Measurements from ENCODE around the gene B4GALT2.
A peak's percentile ranks its signal among the peaks of the same experiment; 100 is the strongest.

Gene B4GALT2

GRCh38 chr1:43985984-43986595 is 7.1 kb downstream of the B4GALT2 start:
- DNase-seq = no peak

DNA sequence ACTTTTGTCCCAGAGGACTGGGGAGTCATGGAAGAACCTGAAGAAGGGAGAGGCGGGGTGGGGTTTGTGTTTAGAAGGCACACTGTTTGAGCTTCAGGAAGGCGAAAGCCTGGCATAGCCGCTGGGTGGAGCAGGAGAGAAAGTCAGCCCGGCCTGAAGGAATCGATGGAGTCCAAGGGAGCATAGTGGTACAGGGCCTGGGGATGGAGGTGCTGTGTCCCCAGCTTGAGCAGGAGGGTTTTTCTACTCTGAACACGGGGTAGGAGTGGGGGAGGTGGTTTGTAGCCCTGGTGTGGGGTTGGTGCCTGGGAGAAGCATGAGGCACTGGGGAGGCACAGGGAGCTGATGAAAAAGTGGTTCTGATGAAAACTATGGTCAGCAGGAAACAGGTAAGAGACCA is 7.7 kb downstream of the B4GALT2 start:
- no peak for DNase-seq

DNA sequence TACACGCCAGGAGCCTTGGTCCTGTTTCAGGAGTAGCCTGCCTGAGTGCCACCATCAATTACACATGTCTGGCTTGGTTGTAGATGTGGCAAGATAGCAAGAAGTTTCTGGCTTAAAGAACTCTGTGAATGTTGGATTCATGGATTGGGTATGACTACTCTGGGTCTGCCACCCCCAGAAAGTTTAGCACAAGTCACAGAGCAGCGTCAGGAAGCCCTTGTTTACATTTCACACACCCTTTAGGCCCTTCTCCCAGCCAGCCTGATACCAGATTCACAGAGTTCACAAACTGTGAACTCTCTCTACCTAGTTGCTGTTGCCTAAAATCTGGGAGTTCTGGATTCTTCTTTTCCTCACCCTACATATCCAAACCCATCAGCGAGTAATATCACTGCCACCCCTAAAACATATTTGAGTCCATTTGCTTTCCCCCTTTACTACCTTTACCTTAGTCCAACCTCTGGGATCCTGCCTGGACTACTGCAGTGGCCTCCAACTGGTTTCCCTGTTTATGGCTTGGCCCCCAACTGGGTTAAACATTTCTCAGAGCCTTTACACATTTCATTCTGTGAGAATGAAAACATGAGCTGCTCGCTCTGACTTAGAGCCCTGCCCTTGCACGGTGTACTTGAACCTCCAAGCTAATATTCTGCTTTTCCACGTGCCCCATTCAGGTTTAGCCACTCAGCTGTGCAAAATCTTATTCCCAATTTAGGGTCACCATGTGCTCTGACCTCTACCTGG is 8.3 kb downstream of the B4GALT2 start:
- DNase-seq = no peak

GRCh38 chr1:43990271-43991199 is 11.5 kb downstream of the B4GALT2 start:
- DNase-seq = no peak

GRCh38 chr1:43991200-43991475 is 12.1 kb downstream of the B4GALT2 start:
- no peak for DNase-seq

GRCh38 chr1:43991476-43992231 is 12.6 kb downstream of the B4GALT2 start, which contains the start of gene CCDC24:
CCDC24 (plus strand) TSS chr1:43991599; CDS start chr1:43991879, 280 bp downstream.
- DNase-seq = peak; percentile 79

GRCh38 chr1:43992232-43992995 is 13.4 kb downstream of the B4GALT2 start:
- no peak for DNase-seq

DNA sequence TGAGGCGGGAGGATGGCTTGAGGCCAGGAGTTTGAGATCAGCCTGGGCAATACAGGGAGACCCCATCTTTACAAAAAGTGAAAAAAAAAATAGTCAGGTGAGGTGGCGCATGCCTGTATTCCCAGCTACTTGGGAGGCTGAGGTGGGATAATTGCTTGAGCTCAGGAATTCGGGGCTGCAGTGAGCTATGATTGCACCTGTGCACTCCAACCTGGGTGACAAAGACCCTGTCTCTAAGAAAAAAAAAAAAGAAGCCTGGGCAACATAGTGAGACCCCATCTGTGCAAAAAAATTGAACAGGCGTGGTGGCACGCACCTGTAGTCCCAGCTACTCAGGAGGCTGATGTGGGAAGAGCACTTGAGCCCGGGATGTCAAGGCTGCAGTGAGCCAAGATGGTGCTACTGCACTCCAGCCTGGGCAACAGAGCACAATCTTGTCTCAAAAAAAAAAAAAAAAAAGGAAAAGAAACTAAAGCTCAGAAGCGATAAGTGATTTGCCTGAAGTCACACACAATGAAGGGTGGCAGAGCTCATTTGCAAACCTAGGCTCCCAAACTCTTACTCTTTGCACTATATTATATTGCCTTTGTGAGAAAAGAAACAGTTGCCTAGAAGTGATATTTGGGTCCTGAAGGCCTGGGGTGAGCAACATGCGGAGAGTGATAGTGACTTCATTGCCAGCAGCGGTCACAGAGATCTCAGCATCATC is 14.3 kb downstream of the B4GALT2 start:
- no peak for DNase-seq

GRCh38 chr1:43994071-43994470 is 15.1 kb downstream of the B4GALT2 start:
- DNase-seq = no peak

GRCh38 chr1:43994794-43995790 is 16.1 kb downstream of the B4GALT2 start:
- peak; percentile 13 for DNase-seq

DNA sequence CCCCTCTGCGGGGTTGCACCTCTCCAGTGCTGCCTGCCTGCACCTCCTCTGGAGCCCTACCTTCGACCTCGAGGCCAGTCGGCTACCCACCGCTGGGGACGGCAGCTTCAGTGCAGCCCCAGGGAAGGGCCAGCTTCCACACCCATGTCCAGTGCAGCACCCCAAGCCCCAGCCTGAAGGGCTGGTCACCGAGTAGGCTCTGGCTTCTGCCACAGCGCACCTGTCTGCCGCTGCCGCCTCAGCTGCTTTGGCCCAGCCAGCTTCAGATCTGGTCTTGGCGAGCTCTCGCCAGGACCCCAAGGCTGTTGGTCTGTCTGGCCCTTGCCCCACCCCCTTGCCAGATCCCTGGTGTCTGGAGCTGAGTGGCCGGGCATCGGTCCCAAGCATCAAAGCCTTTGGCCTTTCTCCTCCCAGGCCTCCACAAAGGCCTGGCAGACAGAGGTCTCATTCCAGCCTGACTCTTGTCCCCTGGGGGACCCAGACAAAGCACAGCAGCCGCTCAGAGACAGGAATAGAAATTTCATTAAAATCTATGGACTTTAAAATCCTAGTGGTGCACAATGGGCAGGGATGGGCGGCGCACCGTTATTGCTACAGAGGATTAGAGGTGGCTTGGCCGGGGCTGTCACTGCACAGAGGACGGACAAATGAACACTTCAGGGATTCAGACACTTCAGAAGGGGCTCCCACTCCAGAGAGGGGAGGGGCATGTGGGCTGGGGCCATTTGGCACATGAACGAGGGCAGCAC is 17.1 kb downstream of the B4GALT2 start:
- DNase-seq = no peak

- DNase-seq = no peak
These were observed 17.7 kb downstream of the B4GALT2 start for GRCh38 chr1:43996733-43997115.

DNA sequence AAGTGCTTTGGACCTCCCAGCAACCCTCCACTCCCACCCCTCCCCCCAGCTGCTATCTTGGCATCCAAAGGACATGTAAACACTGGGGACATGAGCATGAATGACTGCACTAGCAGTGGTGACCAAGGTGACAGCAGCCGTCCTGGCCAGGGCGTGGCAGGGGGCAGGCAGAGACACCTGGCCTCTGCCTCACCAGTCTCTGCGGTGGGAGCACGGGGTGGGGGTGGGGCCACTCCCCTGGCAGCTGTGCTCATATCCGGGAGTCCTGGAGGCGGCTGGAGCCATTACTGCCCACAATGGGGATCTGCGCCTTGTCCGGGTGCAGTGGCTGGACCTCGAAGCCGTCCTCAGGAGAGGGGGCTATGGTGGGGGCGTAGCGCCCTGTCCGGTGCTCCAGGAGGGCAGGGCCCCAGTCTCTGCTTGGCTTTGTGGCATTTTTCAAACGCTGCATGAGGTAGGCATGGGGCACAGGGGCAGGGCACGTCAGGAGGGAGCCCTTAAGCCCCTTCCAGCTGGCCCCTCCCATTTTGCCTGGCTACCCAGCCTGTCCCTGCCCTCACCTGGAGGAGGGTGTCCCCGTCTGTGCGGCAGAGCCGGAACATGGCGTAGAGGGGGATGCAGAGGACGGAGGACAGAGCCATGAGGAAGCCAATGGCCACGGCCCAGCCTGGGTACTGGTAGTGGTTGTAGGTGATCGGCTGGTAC is 18.4 kb downstream of the B4GALT2 start:
- DNase-seq = no peak

- DNase-seq = no peak
These were observed 19.0 kb downstream of the B4GALT2 start for GRCh38 chr1:43998000-43998378.

GRCh38 chr1:43999455-43999854 is 20.4 kb downstream of the B4GALT2 start:
- no peak for DNase-seq

DNA sequence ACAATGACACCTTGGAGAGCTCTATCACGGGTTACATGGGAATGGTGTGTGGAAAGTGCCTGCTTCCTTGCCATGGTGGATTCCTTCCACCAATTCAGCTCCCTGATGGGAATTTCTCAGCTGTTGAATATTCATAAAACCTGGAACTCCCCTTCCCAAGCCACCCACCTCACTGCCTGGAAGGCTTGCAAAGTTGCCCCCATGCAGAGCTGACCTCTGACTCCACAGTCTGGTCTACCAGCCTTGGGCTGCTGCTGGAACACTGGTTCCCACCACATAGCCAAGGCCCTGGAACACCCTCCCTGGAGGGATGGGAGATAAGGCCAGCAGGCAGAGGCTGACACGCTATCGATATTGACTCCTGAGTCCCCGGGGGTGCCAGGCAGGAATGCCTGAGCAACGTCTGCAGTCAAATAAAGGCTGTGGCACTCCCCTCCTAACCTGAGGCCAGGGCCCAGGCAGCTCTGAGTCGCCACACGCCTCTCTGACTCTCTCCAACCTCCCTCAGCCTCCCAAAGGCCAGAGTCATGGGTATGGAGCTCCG is 21.2 kb downstream of the B4GALT2 start:
- no peak for DNase-seq

DNA sequence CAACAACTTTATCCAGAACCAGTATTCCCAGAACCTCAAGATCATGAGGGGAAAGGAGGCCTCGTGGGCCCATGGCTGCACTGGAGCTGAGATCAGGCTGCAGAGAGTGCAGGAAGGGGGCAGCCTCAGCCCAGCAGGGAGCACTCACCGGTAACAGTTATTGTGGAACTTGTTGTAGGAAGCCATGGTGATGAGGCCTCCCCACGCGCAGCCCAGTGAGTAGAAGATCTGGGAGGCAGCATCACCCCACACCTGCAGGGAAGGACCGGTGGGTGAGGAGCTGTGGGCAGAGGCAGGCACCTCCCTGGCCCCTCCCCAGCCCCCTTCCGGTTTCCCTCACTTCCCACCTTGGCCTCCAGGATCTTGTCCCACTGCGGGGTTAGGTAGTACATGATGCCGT is 23.2 kb downstream of the B4GALT2 start:
- DNase-seq = no peak

GRCh38 chr1:44002606-44003157 is 23.7 kb downstream of the B4GALT2 start:
- DNase-seq = no peak
